ENCODE measurements around the gene EIF4G3.
"Not testable (repeated sequence)": the region's sequence is repeated elsewhere in the genome, so short reads cannot be mapped to it uniquely, and the experiment has no call there.

EIF4G3 gene

DNA sequence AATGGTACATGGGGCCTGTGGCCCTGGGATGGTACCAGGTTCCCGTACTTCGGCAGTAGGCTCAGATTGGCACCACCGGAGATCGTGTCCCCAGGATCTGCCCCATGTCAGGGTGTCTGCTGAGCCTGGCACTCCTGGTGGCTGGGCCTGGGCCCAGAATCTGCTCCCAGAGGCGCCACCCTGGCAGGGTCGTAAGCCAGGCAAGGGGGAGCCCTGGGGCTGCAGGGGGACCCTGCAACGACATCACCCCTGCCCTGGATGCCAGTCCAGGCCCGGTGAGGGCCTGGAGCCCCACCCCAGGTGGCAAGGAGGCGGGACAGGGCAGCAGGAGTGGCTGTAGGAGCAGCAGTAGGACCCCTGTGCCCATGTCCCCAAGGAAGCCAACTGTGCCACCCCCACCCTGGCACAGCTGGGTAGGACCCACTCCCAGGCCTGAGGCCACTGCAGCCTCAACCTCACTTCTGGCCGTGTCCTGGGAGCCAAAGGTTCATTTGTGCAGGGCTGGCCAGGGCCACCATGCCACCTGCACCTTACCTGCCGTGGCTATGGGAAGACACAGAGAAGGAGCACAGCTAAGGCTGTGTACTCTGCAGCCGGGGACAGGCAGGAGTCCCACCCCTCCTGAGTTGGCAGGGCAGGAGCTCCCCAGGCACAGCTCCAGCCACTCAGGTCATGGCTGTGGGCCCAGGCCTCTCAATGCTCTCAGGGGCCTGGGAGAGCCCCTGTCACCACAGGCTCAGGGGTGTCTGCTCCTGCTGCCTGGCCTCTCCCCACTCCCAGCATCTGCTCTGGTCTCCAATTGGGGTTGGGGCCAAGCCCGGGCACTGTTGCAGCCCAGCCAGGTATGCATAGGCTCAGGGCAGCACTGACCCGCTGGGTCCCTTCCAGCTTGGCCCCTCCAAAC, 141.7 kb downstream of the EIF4G3 start:
- peak in 16 of 56 donors; percentile 5 to 54 (median 14) for DNase-seq

GRCh38 chr1:21032741-21033140, 144.0 kb downstream of the EIF4G3 start:
- no peak for DNase-seq

DNA sequence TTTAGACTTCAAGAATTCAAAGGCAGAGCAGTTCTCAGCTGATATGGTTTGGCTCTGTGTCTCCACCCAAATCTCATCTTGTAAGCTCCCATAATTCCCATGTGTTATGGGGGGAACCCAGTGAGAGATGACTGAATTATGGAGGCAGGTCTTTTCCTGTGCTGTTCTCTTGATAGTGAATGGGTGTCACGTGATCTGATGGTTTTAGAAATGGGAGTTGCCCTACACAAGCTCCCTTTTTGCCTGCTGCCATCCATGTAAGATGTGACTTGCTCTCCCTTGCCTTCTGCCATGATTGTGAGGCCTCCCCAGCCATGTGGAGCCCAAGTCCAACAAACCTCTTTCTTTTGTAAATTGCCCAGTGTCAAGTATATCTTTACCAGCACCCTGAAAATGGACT, 146.5 kb downstream of the EIF4G3 start:
- DNase-seq = no peak

- DNase-seq = no peak
These were observed 148.1 kb downstream of the EIF4G3 start for GRCh38 chr1:21028520-21029145.

DNA sequence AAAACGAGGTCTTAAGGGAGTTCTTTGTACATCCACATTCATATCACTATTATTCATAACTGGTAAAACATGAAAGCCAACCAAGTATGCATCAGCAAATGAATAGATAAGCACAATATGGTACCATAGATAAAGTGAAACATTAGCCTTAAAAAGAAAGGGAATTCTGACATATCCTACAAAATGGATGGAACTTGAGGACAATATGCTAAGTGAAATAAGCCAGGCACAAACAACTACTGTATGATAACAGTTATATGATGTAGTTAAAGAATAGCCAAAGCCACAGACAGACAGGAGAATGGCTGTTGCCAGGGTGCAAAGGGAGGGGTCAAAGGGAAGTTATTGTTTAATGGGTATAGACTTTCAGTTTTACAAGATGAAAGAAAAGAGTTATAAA, 148.9 kb downstream of the EIF4G3 start:
- DNase-seq = no peak

DNA sequence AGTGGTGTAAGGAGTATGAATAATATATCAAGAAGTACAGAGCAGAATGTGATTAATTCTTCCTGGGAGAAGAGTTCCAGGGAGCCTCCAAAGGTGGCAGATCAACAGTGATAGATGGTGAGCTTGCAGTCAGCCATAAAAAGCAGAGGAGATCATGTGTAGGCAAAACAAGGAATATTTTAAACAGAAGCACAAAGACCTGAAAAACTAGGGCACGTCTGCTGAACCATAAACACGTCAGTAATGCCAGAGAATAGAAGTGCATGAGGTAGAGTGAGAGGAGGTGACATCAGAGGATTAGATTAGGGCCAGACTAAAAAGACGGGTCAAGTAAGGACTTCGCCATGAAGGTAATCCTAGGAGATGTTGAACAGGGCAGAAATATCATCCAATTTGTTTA, 151.8 kb downstream of the EIF4G3 start:
- DNase-seq = no peak

GRCh38 chr1:21024136-21024896, 152.4 kb downstream of the EIF4G3 start:
- not testable (repeated sequence) for DNase-seq

- peak in 12 of 56 donors; percentile 3 to 41 (median 18) for DNase-seq
These were observed 154.2 kb downstream of the EIF4G3 start for GRCh38 chr1:21022279-21023040.

- DNase-seq = no peak
These were observed 155.4 kb downstream of the EIF4G3 start for GRCh38 chr1:21021311-21021710.

DNA sequence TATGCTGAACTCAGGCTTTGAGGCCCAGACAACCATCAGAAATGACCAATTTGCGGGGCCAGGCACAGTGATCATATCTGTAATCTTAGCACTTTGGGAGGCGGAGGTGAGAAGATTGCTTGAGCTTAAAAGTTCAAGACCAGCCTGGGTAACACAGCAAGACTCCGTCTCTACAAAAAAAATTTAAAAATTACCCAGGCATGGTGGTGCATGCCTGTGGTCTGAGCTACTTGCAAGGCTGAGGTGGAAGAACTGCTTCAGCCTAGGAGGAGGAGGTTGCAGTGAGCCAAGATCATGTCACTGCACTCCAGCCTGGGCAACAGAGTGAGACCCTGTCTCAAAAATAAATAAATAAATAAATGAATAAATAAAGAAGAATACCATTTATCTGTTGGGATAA, 156.5 kb downstream of the EIF4G3 start:
- DNase-seq = no peak

DNA sequence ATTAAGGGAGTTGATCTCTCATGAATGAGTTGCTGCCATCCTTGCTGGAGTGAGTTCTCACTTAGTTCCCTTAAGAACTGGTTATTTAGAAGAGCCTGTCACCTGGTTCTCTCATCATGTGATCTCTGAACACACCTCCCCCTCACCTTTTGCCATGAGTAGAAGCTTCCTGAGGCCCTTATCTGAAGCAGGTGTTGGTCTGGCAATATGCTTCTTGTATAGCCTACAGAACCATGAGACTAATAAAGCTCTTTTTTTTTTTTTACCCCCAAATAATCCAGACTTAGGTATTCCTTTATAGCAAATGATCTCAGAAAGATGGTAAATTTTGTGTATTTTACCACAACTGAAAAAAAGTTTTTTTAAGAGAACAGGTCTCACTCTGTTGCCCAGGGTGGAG, 158.0 kb downstream of the EIF4G3 start:
- no peak for DNase-seq

DNA sequence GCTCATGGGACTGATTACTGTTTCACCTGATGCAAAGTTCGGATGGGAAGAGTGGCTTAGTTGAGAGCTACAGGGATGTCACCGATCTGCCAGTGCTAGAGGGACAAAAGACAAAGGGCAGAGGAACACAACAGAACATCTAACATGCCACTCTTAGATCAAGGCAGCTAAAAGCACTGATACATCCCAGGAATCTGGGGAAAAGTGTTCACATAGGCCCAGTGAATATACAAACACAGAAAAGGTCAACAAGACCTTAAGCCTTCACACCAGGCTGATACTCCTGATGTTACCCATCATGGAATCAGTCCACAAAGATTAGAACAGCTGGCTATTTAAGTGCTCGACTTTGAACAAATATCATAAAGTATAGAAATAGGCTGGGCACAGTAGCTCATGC, 163.2 kb downstream of the EIF4G3 start:
- DNase-seq = no peak

- no peak for DNase-seq
These were observed 163.8 kb downstream of the EIF4G3 start for GRCh38 chr1:21012937-21013336.

- DNase-seq = no peak
These were observed 168.8 kb downstream of the EIF4G3 start for GRCh38 chr1:21007876-21008275.

- no peak for DNase-seq
These were observed 171.0 kb downstream of the EIF4G3 start for GRCh38 chr1:21005466-21006239.

- no peak for DNase-seq
These were observed 173.2 kb downstream of the EIF4G3 start for GRCh38 chr1:21003281-21004045.

DNA sequence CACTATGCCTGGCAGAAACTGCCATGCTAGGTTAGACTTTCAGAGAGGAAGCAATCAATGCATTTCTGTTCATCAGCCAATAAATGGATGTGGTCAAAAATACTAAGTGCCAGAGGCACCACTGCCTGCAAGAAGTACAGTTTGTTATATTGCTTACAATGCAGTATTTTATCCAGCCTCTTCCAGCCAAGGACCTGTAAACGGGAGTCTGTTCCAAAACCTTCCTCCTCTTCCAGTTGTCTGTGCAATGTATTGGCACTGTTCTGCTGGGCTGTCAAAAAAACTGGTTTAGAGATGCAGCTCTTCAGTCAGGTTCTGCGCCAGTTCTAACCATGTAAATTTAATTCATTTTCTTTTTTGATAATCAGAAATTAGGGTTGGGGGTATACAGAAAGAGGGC, 175.7 kb downstream of the EIF4G3 start:
- DNase-seq = no peak

GRCh38 chr1:21000245-21000594, 176.5 kb downstream of the EIF4G3 start:
- no peak for DNase-seq

DNA sequence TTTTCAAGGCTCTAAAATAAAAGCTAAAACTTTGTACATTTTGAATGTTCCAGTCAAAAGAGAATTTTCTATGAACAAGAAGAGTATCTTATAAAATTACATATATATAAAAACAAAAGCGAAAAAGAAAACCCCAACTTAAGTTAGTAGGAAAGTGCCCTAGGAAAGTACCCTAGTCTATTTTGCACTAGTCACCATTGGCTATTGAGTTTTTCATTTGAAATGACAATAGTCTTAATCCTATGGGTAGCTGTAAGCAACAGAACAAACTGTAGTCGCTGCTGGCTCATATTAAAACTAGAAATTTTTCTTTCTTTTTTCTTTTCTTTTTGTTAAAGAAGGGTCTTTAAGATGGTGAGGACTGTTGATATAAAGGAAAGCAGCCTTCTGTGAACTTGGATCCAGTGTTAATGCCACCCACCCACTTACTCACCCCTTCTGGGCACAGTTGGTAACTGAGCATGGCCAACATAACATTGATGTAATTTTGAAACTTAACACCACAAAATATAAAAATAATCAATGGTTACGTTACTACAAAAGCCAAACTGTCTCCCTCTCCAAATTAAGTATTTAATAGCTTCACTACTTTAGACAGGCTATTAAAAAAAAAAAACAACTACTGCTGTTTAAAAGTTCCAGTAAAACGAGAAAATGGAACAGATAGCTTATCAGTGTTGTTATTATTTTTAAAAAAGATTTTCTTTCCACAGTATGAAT, 177.0 kb downstream of the EIF4G3 start:
- no peak for DNase-seq
